ENCODE measurements around the gene CTSZ. TPM values are rescaled to one million over a fixed set of nuclear protein-coding genes. Genes with fewer than 3 reads are reported as not detected.

The CTSZ gene
- 150 TPM for total RNA-seq (ENCODE audit: unreplicated experiment)
- long read RNA-seq: 0 reads

DNA sequence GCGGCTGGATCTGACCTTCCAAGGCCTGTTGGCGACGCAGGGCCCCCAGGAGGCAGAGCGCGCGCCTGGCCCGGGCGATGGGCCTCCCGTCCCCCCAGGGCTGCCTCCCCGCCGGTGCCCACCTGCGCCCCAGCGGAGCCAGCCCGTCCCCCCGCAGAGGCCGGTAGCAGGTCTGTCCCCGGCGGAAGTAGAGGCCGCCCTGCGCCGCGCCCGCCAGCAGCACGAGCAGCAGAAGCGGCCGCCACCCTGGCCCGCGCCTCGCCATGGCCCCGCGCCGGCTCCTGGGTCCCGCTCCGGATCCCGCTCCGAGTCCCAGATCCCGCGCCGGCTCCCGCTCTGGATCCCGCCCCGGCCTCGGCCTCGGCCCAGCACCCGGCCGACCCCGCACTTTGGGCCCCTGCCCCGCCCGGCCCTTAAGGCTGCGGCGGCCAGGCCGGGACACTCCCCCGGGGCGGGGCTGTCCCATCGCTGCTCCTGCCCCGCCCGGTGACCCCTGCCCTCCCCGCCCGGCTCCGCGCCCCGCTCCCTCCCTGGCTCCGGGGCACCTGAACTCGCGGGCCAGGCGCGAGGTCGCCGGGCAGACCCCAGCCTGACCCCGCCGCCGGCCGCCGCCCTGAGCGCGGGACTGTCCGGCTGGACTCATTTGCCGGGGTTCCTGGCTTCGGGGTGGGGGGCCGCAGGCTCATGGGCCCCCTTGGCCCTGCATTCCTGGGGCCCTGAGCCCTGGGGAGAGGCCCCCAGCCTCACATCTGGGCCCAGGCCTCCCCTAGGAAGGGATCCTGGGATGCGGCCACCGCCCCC lies at the start of gene CTSZ:
Gene CTSZ, minus strand, starts transcription at position 391 of the 801 bp plus-strand sequence. Its CDS starts 126 bp downstream, at position 265.
- Mint-ChIP-seq H3K36me3 (ENCODE audit: low read depth, unreplicated experiment) (peaks cover 19% of the 10 kb centered on the region), H3K4me1 (ENCODE audit: unreplicated experiment) (peaks cover 60% of the 10 kb centered on the region), H3K4me3 (ENCODE audit: unreplicated experiment) (peak within 1 kb of the TSS; percentile 79), H3K27me3 (ENCODE audit: unreplicated experiment) (peaks cover 17% of the 10 kb centered on the region), H3K27ac (ENCODE audit: unreplicated experiment) (peak within 1 kb of the TSS; percentile 72), H3K9me3 (ENCODE audit: unreplicated experiment) (no peaks in the 10 kb centered on the region)
- TF ChIP-seq, protein P1, sequence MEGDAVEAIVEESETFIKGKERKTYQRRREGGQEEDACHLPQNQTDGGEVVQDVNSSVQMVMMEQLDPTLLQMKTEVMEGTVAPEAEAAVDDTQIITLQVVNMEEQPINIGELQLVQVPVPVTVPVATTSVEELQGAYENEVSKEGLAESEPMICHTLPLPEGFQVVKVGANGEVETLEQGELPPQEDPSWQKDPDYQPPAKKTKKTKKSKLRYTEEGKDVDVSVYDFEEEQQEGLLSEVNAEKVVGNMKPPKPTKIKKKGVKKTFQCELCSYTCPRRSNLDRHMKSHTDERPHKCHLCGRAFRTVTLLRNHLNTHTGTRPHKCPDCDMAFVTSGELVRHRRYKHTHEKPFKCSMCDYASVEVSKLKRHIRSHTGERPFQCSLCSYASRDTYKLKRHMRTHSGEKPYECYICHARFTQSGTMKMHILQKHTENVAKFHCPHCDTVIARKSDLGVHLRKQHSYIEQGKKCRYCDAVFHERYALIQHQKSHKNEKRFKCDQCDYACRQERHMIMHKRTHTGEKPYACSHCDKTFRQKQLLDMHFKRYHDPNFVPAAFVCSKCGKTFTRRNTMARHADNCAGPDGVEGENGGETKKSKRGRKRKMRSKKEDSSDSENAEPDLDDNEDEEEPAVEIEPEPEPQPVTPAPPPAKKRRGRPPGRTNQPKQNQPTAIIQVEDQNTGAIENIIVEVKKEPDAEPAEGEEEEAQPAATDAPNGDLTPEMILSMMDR (IDR thresholded peaks at IDR 0.05; ENCODE audit: unreplicated experiment): no peak
- peak; percentile 60 for DNase-seq (ENCODE audit: low spot score)

DNA sequence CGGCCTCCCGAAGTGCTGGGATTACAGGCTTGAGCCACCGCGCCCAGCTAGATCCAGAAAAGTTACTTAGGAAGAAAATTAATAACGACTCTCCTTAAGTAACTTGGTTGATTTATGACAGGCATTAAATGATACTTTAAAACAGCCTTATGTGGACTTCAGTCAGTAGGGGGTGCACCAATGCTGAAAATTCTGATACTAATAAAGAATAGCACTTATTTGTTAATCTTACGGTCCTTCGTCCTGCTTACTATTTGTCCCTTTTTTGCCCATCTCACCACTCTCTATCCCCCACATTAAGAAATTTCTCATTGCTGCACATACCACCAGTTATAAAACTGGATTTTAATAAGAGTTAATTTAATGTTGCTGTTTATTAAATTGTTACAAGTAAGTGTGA lies 48.2 kb upstream of the CTSZ start:
- Mint-ChIP-seq H3K27ac (ENCODE audit: unreplicated experiment) (no peak overlapping the region), H3K4me1 (ENCODE audit: unreplicated experiment) (peaks cover 3% of the 10 kb centered on the region), H3K4me3 (ENCODE audit: unreplicated experiment) (no peak overlapping the region), H3K9me3 (ENCODE audit: unreplicated experiment) (no peaks in the 10 kb centered on the region), H3K36me3 (ENCODE audit: low read depth, unreplicated experiment) (no peaks in the 10 kb centered on the region), H3K27me3 (ENCODE audit: unreplicated experiment) (peaks cover 2% of the 10 kb centered on the region)
- TF ChIP-seq, protein P1 (IDR thresholded peaks at IDR 0.05; ENCODE audit: unreplicated experiment): no peak
- no peak for DNase-seq (ENCODE audit: low spot score)

DNA sequence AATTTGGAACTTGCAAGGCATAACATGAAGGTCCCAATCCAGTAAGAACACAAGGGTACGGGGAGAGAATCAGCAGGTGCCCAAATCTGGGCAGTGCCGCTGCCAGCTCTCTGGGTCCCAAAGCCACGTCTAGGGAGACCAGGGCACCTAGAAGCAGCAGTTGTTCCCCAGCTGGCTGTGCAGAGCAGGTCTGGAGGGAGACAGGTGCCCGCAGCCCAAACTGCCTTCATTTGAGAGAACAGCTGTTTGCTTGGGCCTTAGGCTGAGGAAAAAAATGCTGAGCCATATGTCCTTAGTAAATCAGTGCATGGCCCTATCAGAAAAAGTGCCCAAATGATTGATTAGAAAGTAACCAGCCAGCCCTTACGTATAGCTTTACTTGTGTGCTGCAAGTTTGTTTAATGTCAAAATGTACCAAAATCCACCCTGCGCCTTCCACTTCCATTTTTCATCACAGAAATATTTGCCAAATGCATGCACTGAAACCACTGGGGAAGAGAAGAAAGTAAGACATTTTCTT lies 44.7 kb upstream of the CTSZ start:
- Mint-ChIP-seq H3K4me3 (ENCODE audit: unreplicated experiment) (no peak overlapping the region), H3K4me1 (ENCODE audit: unreplicated experiment) (peaks cover 7% of the 10 kb centered on the region), H3K9me3 (ENCODE audit: unreplicated experiment) (no peaks in the 10 kb centered on the region), H3K27me3 (ENCODE audit: unreplicated experiment) (peaks cover 2% of the 10 kb centered on the region), H3K36me3 (ENCODE audit: low read depth, unreplicated experiment) (no peaks in the 10 kb centered on the region), H3K27ac (ENCODE audit: unreplicated experiment) (no peak overlapping the region)
- DNase-seq (ENCODE audit: low spot score): no peak
- TF ChIP-seq, protein P1 (IDR thresholded peaks at IDR 0.05; ENCODE audit: unreplicated experiment): no peak

DNA sequence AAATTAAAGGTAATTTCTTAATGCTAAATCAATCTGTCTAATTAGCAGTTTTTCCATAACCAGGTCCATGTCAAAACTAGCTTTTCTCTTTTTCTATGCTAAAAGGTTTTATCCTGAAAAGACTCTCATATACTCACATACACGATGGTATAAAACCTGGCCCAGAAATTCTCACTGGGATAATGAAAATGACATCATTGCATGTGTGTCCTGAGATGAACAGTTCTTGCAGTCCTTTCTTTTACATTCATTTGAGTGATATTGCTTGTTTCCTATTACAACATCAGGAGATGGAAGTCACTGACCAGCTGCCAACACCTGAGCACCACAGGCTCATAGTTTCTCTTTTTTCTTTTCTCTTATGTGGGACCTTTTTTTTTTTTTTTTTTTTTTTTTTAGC lies 43.4 kb upstream of the CTSZ start:
- Mint-ChIP-seq H3K4me1 (ENCODE audit: unreplicated experiment) (peaks cover 7% of the 10 kb centered on the region), H3K9me3 (ENCODE audit: unreplicated experiment) (no peaks in the 10 kb centered on the region), H3K27me3 (ENCODE audit: unreplicated experiment) (peaks cover 2% of the 10 kb centered on the region), H3K27ac (ENCODE audit: unreplicated experiment) (no peak overlapping the region), H3K36me3 (ENCODE audit: low read depth, unreplicated experiment) (no peaks in the 10 kb centered on the region), H3K4me3 (ENCODE audit: unreplicated experiment) (no peak overlapping the region)
- TF ChIP-seq, protein P1 (IDR thresholded peaks at IDR 0.05; ENCODE audit: unreplicated experiment): no peak
- no peak for DNase-seq (ENCODE audit: low spot score)

DNA sequence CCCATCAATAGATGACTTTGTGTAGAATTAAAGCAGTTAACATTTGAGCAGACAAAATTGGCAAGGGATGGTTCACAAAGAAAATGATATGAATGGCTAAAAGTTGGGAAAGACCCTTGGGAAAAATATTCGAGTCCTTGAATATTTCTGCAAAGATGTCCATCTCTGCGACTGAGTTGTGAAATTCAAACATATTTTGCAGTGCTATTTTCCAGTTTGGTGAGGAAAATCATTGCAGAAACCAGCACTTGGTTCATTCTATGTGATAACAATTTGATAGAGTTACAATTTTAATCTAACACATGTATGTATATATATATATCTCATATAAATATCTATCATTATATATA lies 41.6 kb upstream of the CTSZ start:
- H3K4me1 Mint-ChIP-seq (ENCODE audit: unreplicated experiment): peaks cover 7% of the 10 kb centered on the region
- H3K36me3 Mint-ChIP-seq (ENCODE audit: low read depth, unreplicated experiment): no peaks in the 10 kb centered on the region
- no peak for DNase-seq (ENCODE audit: low spot score)
- H3K9me3 Mint-ChIP-seq (ENCODE audit: unreplicated experiment): no peaks in the 10 kb centered on the region
- no peaks in the 10 kb centered on the region for H3K27me3 Mint-ChIP-seq (ENCODE audit: unreplicated experiment)
- no peak overlapping the region for H3K4me3 Mint-ChIP-seq (ENCODE audit: unreplicated experiment)
- TF ChIP-seq, protein P1 (IDR thresholded peaks at IDR 0.05; ENCODE audit: unreplicated experiment): no peak
- H3K27ac Mint-ChIP-seq (ENCODE audit: unreplicated experiment): no peak overlapping the region
